ENCODE data around the gene KRTAP4-7. TPM values are rescaled to one million over a fixed set of nuclear protein-coding genes. Genes with fewer than 3 reads are reported as not detected.

The KRTAP4-7 gene
- total and polyA plus RNA-seq, 2 experiments from 2014 or later: not detected

DNA sequence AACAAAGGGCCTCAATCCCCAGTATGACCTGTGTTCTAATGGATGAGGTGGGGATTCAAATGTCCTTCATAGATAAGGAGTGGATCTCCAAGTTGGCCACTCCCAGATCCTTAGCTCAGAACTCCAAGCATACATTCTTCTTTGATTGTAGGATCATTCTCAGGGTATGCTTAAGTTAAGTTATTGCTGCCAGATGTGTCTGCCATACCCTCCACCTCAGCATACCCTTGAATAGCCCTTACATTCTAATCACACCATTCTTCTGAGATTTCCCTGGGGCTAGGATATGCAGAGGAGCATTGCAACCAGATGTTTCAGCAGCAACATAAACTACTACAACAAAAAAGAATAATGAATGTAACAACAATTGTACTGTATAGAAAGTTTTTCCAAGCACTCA lies 16.7 kb upstream of the KRTAP4-7 start (continued):
- TF ChIP-seq, protein P1, sequence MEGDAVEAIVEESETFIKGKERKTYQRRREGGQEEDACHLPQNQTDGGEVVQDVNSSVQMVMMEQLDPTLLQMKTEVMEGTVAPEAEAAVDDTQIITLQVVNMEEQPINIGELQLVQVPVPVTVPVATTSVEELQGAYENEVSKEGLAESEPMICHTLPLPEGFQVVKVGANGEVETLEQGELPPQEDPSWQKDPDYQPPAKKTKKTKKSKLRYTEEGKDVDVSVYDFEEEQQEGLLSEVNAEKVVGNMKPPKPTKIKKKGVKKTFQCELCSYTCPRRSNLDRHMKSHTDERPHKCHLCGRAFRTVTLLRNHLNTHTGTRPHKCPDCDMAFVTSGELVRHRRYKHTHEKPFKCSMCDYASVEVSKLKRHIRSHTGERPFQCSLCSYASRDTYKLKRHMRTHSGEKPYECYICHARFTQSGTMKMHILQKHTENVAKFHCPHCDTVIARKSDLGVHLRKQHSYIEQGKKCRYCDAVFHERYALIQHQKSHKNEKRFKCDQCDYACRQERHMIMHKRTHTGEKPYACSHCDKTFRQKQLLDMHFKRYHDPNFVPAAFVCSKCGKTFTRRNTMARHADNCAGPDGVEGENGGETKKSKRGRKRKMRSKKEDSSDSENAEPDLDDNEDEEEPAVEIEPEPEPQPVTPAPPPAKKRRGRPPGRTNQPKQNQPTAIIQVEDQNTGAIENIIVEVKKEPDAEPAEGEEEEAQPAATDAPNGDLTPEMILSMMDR (conservative IDR thresholded peaks at IDR 0.05; ENCODE audit: low read depth in 2 of 2): no peak
- no peak for TF ChIP-seq ZNF331 (CRISPR knock-in tag; IDR thresholded peaks at IDR 0.05; ENCODE audit: low read depth)
- TF ChIP-seq NANOG (IDR thresholded peaks at IDR 0.05; ENCODE audit: borderline replicate concordance): no peak
- no peak for TF ChIP-seq ZNF114 (CRISPR knock-in tag; IDR thresholded peaks at IDR 0.05)
- TF ChIP-seq, protein P2, sequence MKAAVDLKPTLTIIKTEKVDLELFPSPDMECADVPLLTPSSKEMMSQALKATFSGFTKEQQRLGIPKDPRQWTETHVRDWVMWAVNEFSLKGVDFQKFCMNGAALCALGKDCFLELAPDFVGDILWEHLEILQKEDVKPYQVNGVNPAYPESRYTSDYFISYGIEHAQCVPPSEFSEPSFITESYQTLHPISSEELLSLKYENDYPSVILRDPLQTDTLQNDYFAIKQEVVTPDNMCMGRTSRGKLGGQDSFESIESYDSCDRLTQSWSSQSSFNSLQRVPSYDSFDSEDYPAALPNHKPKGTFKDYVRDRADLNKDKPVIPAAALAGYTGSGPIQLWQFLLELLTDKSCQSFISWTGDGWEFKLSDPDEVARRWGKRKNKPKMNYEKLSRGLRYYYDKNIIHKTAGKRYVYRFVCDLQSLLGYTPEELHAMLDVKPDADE (IDR thresholded peaks at IDR 0.05): no peak
- TF ChIP-seq ZNF462 (CRISPR knock-in tag; IDR thresholded peaks at IDR 0.05): no peak

GRCh38 chr17:41069031-41069430 lies 14.9 kb upstream of the KRTAP4-7 start:
- no peaks in the 10 kb centered on the region for H3K4me1 ChIP-seq (ENCODE audit: insufficient read depth)
- H3K4me1 Mint-ChIP-seq: no peaks in the 10 kb centered on the region
- H3K27ac Mint-ChIP-seq: no peak overlapping the region
- no peaks in the 10 kb centered on the region for H4K20me1 ChIP-seq (replicated peaks; ENCODE audit: insufficient read depth)
- H3K27me3 Mint-ChIP-seq (ENCODE audit: insufficient read depth, low read depth, poor library complexity): no peaks in the 10 kb centered on the region
- no peaks in the 10 kb centered on the region for H3F3A ChIP-seq (replicated peaks; ENCODE audit: low read depth)
- no peak overlapping the region for H3K4me2 ChIP-seq
- DNase-seq (ENCODE audit: low spot score): no peak
- H3K79me2 ChIP-seq (replicated peaks; ENCODE audit: insufficient read depth): no peaks in the 10 kb centered on the region
- H3K36me3 Mint-ChIP-seq (ENCODE audit: low read depth): no peaks in the 10 kb centered on the region
- H2AFZ ChIP-seq: no peak overlapping the region
- H3K4me3 ChIP-seq: no peak overlapping the region
- no peaks in the 10 kb centered on the region for H3K27me3 ChIP-seq (ENCODE audit: insufficient read depth)
- no peak overlapping the region for H3K4me3 Mint-ChIP-seq
- H3K36me3 ChIP-seq (ENCODE audit: insufficient read depth): no peaks in the 10 kb centered on the region
- no peaks in the 10 kb centered on the region for H3K9me3 Mint-ChIP-seq
- no peak for ATAC-seq
- H3K27ac ChIP-seq (ENCODE audit: low read depth): no peak overlapping the region
- no peaks in the 10 kb centered on the region; the same call in none of the 2 replicates for H3K9me2 ChIP-seq (ENCODE audit: insufficient read depth)
- TF ChIP-seq ZNF114 (CRISPR knock-in tag; IDR thresholded peaks at IDR 0.05) (no peak), EZH2phosphoT487 (IDR thresholded peaks at IDR 0.05; ENCODE audit: unreplicated experiment) (no peak), JUNB (IDR thresholded peaks at IDR 0.05; ENCODE audit: unreplicated experiment) (no peak)

All from GM23338 (cell line).